Left lobe of liver (tissue), 2 donors: ENCODE data around the gene MZT2B. TPM values are rescaled to one million over a fixed set of nuclear protein-coding genes. Genes with fewer than 3 reads are reported as not detected.
"Not testable (repeated sequence)": the region's sequence is repeated elsewhere in the genome, so short reads cannot be mapped to it uniquely, and the experiment has no call there.

ENCODE experiments used
- ATAC-seq: fragments of 200-7000 bp; cut with Tn5 transposase; one replicate; pipeline ENCODE4 v1.9.1; 2020; ENCODE audit warnings: mild to moderate bottlenecking, moderate library complexity
- DNase-seq: peaks from one replicate; pipeline ENCODE4 v3.0.0-alpha.2; 2020; ENCODE audit warnings: low spot score
- total RNA-seq: library from RNA; stranded (reverse); gene quantifications from one replicate; pipeline ENCODE4 v1.2.1, GENCODE V29; 2021
- donor health status: DM: no; HTN: no; CAD: no; lungs with moderate emphysema.
- donor health status: DM: no; HTN: yes; CAD: no.

Gene MZT2B
- total RNA-seq, 1 donor from 2014 or later = 138 TPM

DNA sequence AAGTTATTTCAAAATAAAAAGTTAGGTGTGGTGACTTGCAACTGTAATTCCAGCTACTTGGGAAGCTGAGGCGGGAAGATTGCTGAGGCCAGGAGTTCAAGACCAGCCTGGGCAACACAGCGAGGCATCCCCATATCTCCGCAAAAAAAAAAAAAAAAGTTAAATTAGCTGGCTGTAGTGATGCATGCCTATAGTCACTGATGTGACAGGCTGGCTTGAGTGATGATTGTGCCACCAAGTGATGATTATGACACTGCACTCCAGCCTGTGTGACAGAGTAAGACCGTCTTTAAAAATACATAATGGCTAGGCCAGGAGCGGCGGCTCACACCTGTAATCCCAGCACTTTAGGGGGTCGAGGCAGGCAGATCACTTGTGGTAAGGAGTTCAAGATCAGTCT lies 12.2 kb upstream of the MZT2B start:
- DNase-seq = no peak
- no peak for ATAC-seq

DNA sequence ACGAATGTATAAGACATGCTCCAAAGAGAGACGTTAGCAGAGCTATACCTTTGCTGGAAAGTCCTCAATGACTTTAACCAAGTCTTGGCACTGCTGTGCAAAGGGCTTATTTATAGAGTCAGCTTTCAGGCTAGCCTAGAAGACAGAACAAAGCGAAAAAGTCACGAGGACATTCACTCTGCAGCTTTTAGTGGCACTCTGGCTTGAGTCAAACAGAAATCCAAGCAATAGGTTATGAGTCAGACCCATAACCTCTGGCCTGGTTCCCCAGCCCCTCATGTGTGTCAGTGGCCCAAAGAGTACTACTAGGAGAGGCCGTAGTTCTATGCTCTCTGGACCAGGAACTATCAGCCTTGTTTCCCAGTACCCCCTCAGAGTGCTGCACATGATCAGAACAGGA lies 7.2 kb upstream of the MZT2B start:
- not testable (repeated sequence) for ATAC-seq, DNase-seq

DNA sequence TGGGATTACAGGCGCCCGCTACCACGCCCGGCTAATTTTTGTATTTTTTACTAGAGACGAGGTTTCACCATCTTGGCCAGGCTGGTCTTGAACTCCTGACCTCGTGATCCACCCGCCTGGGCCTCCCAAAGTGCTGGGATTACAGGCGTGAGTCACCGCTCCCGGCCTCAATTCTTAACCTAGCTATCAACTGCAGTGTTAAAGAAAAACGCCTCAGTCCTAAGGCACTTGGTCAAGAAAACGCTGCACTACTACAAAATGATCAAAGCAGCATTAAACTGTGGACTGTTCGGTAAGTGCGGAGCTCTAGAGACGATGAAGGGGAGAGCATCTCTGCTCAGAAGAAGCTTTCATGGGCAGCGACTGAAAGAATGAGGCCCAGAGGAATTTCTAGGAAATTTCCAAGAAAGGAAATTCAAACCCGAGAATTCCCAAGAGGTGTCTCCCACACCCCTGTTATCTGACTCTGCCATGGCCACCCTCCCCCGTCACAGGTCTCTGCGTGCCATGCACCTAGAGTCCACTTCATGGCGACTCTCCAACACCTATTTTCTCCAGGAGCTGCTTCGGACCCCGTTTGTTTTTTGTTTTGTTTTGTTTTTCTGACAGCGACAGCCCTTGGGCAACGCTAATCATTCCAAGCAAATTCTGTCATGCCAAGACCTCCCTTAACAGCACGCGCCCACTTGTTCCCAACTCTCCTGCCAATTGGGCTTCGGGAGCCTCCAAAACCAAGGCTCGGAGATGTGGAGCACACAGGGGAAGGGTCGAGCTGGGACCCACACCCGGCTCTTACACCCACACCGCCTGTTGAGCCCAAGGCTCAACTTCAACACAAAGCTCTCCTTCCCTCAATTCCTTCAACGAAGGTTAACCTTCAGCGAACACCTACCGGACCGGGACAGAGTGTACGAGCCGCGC lies 1.4 kb upstream of the MZT2B start:
- not testable (repeated sequence) for DNase-seq, ATAC-seq

DNA sequence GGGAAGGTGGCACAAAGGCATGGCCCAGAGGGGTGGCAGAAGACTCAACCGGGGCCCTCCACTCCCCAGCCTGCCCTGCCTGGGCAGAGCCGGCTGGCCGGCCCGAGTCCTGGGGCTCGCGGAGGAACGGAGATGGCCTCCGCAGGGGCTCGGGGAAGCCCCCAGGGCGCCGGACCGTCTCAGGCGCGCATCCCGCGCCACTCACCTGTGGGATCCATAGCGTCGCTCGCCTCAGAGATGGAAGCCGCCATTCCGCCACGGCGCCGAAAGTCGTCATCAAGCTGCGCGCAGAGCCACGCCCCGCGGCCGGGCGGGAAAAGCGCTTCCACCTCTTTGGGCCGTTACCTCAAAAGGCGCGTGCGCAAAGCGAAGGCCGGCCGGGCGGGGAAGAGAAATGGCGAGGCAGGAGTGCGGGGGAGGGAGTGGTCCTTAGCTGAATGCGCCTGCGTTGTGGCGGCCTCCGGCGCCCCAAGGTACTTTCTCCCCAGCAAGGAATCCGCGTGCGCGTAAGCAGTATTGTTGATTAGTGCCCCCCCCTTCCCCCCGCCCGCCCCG lies 660 bp upstream of the MZT2B start, which contains the start of gene SMPD4:
Gene SMPD4 (minus strand): TSS at position 278 of the 555 bp plus-strand sequence. CDS start 5,010 bp downstream, outside the sequence.
- ATAC-seq = peak; percentile 86
- peak; percentile 97 for DNase-seq

DNA sequence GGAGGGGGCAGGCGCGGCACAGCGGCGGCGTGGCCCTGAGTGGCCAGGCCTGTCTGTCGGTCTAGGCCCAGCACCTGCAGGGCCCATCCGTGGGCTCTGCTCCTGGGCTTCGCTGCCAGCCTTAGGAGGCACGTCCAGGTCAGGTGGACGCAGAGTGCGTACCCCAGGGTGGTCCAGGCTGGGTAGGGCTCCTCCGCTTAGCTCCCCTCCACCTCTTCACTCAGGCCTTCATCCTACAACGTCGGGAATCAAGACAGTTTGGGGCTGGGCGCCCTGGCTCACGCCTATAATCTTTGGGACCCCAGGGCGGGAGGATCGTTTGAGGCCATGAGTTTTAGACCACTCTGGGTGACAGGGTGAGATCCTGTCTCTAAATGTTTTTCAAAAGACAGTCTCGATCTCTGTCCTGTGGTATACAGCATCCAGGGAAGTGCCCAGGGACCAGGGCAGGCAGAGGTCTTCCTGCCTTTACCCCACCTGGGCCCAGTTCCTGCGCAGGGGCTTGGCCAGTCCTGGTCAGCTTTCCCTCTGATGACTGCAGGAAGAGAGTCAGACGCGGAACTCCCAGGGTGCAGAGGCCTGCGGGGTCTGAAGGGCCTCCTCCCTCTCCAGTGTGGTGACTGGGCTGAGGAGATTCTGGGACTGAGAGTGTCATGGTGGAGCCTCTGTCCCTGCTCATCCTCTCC lies 907 bp downstream of the MZT2B start:
- DNase-seq, ATAC-seq: not testable (repeated sequence)

DNA sequence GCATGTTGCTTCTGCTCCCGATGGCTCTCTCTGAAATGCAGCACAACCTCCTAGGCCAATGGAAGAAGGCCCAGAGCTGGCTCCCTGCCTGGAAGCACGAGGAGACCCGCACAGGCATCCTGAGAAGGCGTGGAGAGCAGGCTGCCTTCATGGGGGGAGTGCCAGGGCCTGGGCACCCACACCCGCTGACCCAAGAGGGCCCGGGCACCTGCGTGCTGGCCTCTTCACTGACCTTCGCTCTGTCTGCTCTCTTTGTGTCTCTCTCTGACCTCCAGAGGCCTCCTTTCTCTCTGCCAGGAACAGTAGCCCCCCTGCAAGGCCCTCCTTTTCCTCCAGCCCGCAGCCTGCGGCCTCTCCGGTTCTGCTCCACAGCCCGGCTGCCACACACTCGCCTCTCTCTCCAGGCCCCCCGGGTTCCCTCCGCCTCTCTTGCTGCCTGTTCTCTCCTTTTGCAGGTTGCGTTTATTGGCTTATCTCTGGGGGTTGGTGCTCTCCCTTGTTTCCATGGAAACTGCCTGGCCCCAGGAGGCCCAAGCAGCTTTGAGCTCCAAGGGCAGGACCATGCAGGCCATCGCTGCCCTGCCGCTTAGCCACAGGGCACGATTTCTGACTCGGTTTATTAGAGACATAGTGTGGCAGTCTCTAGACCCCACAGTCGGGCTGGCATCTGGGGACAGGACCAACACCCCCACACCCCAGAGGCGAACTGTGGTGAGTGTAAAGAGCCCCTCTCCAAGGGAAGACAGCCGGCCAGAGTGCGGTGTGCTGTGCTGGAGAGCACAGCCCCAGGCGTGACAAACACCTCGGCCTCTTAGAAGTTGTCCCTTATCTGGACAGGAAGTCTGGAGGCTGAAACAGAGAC lies 1.7 kb downstream of the MZT2B start:
- DNase-seq (no peak), ATAC-seq (no peak)

DNA sequence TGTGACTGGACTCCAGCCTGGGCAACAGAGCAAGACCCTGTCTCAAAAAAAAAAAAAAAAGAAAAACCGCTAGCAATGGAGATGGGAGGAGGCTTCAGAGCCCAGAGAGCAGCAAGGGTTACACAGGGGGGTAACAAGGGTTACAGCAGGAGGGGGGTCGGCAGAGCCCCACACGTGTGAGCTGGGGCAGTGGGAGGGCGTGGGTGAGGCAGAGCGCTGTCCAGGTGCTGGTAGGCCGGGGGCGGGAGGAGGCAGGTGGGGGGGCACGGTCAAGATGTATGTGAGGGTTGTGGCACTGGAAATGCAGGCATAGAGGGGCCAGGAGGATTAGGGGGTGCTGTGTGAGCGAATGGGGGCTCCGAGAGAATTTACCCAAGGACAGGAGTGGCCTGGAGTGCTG lies 3.4 kb downstream of the MZT2B start:
- DNase-seq (no peak), ATAC-seq (no peak)

DNA sequence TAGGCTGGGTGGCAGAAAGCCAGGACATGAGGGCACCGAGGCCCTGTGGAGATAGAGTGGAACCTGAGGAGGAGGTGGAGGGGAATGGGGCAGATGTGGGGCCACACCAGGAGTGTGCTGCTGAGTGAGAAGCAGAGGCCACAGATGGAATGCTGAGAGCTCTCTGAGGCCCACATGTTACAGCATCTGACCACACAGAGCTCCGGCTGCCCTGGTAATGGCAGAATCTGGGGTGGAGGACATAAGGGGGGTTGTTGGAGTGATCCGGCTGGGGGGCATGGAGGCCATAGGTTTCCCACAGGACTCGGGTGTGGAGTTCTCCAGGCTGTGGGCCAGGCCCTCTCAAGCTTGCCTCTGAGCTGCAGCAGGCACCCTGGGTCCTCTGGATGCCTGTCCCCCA lies 3.8 kb downstream of the MZT2B start:
- DNase-seq (no peak), ATAC-seq (no peak)

DNA sequence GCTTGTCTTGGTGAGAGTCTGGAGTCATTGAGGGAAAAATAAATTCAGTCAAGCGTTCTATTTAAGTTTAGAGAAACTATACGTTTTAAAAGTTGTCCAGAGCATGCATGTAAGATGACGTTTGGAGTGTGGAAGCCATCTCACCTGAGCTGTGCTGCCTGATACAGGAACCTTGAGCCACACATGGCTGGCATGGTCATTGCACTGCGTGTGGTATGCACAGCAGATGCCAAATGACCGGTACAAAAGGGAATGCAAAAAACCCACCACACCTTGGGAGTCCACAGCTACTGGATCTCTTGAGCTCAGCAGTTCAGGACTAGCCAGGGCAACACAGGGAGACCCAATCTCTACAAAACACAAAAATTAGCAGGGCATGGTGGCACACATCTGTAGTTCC lies 4.3 kb downstream of the MZT2B start:
- no peak for DNase-seq
- ATAC-seq = no peak

DNA sequence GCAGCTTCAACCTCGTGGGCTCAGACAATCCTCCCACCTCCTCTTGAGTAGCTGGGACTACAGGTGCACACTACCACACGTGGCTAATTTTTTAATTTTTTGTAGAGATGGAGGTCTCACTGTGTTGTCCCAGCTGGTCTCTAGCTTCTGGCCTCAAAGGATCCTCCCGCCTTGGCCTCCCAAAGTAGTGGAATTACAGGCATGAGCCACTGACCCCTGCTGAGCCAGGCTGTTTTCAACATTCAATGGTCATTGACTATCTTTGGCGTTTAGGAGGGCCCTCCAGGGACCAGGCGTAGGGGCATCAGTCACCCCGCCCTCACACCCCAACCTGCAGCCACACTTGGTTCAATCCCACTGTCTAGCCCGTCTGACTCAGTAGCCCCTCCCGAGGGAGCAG lies 5.2 kb downstream of the MZT2B start:
- ATAC-seq = no peak
- DNase-seq = no peak

DNA sequence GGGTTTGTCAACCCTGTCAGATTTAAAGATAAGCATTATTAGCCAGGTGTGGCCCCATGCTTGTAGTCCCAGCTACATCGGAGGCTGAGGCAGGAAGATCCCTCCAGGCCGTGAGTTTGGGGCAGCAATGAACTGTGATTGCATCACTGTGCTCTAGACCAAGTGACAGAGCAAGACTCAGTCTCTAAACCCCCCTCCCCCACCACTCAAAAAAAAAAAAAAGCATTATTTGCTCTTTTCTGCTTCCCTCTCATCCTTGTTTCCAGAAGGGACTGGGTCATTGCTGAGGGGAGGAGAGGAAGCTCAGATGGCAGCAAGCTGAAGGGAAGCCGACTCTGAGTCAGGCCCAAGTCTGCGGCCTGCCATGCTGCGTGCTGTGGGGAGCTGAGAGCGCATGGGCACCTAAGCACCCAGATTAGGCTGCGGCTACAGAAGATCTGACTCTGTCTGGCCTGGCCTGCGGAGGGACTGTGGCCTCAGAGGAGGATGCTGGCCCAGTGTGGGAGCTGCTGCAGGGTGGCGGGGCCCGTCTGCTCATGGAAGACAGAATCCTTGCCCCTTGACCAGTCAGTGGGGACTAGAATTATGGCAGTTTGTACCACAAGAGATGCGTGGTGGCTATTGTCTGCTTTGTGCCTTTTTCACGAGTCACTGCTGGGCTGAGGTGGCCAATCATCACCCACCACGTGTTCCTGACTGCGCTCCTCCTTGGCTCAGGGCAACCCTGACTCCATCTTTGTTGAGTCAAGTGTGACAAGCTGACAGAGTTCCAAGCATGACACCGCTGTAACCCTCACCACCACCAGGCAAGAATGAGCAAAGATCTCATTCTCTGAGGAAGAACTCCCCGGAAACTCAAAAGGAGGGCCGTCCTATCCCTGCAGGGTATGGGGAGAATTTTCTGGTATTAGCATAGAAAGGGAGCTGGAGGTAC lies 6.1 kb downstream of the MZT2B start:
- DNase-seq, ATAC-seq: not testable (repeated sequence)

DNA sequence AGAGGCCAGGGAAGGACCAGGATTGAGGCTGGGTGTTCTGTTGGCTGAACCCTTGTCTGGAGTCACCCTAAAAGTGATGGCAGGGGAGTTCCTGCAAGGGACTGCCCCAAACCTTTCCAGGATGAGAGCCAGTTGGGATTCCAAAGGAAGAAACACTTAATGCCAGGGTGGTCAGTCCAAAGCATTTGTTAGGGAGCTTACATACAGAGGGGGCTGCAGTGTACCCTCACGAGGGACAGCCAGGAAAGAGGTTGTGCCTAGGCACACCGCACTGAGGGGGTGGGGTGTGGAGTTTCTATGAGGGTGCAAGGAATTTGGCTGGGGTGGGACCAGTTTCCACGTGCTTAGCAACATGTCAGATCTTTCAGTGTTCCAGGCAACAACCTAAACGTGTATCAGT lies 6.9 kb downstream of the MZT2B start:
- not testable (repeated sequence) for DNase-seq, ATAC-seq

DNA sequence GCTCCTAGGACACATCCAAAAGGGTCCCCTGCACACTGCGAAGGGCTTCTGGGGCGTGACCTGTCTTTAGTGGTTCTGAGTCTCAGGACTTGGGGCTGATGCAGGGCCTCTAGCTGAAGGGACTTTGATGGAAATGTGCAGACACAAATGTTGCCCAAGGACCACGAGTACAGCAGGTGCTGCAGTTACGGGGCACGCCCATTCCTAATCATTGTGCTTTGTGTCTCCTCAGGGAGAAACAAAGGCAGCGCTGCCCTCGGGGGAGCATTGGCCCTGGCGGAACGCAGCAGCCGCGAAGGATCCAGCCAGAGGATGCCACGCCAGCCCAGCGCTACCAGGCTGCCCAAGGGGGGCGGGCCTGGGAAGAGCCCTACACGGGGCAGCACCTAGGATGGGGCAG lies 8.2 kb downstream of the MZT2B start:
- DNase-seq (no peak), ATAC-seq (no peak)

DNA sequence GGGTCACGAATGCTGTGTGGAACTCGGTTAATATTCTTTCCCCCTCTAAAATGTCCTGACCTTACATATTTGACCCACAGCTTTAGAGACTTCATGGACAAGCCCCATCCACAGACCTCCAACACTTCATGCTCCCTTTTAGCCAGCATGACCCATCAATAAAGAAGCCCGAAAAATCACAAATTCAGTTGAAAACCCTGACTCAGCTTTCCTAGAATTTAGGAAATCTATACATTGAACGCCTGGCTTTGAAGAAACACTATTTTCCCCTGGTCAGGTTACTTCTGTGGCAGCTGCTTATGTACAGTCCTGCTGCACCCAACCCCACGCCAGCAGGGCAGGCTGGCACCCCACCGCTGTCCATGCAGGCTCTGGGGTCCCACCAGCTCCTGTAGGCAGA lies 9.3 kb downstream of the MZT2B start:
- not testable (repeated sequence) for ATAC-seq, DNase-seq

DNA sequence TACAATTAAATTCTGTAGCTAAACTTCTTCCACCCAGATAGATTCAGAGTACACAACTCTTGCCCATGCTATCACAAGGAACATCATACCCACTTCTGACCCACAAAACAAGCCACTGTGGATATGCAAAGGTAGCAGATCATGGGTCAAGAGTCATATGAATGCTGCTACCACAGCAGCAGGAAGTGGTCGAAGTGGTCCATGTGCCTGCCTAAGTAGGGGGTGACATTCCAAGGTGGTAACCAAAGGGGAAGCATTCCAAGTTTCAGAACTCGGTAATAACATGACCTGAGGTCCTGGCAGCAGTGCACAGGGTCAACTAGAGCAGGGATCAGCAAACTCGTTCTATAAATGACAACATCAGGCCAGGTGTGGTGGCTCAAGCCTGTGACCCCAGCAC lies 10.4 kb downstream of the MZT2B start:
- not testable (repeated sequence) for DNase-seq

DNA sequence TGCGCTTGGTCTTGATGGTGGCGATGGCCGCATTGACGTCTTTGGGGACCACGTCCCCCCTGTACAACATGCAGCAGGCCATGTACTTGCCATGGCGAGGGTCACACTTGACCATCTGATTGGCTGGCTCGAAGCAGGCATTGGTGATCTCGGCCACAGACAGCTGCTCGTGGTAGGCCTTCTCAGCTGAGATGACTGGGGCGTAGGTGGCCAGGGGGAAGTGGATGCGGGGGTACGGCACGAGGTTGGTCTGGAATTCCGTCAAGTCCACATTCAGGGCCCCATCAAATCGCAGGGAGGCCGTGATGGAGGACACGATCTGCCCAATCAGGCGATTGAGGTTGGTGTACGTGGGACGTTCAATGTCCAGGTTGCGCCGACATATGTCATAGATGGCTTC lies 11.8 kb downstream of the MZT2B start:
- not testable (repeated sequence) for ATAC-seq, DNase-seq

More for the DNA sequence above, 10.4 kb downstream of the MZT2B start:
- not testable (repeated sequence) for ATAC-seq

DNA sequence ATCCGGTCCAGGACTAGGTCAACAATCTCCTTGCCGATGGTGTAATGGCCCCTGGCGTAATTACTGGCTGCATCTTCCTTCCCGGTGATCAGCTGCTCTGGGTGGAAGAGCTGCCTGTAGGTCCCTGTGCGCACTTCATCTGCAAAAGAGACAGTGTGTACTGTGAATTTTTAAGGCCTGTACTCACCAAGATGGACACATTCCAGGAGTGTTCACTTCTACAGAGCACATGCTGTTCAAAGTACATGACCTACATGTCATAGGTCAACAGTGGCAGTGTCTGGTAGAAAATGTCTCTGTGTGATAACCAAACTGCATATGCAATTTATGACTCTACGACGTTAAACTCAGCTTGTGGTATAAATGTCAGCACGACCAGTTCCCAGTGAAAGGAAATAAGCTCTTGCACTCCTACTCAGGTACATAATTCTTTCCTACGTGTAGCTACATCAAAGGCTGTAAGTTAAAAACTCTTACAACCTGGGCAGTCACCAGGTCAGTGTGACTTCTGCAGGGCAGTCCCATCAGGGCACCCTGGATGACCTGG lies 13.1 kb downstream of the MZT2B start:
- peak; percentile 90 for ATAC-seq
- DNase-seq = not testable (repeated sequence)

DNA sequence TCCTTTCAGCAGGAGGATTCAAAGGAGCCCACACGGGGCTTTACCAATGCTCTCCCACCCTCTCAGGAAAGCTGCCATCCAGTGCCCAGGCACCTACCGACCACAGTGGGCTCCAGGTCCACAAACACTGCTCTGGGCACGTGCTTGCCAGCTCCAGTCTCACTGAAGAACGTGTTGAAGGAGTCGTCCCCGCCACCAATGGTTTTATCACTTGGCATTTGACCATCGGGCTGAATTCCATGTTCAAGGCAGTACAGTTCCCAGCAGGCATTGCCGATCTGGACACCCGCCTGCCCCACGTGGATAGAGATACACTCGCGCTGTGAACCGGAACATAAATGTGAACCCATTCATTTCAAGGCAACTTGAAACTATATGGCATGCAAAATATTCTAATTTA lies 14.0 kb downstream of the MZT2B start:
- ATAC-seq, DNase-seq: not testable (repeated sequence)

DNA sequence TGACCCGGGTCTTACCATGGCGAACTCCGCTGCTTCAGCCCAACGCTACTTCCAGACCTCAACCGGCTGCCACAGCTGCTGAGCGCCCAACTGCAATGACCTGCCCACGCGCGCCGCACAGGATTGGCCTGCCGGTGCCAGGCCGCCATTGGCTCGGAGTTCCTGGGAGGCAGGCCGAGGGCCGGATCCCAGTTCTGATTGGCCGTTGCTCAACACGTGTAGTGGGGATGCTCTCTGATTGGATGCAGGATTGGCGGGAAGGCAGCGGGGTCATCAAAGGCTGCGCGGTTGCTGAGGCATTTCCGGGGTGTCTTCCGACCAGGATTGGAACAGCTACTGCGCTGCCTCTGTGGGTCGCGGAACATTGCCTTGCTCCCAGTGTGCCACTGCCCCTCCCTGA lies 16.3 kb downstream of the MZT2B start, which contains the start of gene TUBA3E:
Gene TUBA3E (minus strand): TSS at position 97 of the 400 bp plus-strand sequence. CDS start 79 bp downstream, at position 18.
- ATAC-seq = no peak
- DNase-seq = no peak
